SW 1271 (cell line): Measurements from ENCODE around the gene CGA.
"Not testable (repeated sequence)": the region's sequence is repeated elsewhere in the genome, so short reads cannot be mapped to it uniquely, and the experiment has no call there.

Experiments used
- DNase-seq, 2 experiments: peaks; one replicate each; lab custom pipeline; 2025; lab: John Stamatoyannopoulos, UW

CGA gene

DNA sequence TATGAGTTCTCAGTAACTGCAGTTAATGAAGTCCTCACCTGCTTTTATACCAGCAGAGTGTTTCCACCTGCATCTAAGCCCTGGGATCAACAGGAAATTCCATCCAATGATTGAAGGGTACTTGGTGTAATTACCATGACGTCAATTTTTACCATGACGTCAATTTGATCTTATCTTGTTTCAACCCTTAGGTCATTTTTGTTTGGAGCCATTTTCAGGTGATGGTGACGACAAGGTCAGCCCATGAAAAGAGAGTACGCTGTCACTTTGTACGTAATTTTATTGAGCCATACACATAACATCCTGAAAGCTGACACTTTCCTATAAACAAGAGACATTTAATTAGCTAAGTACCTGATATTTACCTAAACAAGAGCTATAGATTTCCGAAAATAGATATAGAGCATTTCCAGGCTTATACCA, at the start of gene CGA:
Gene CGA (minus strand): TSS at position 20 of the 423 bp plus-strand sequence. CDS start 6,906 bp downstream, outside the sequence.
- no peak for DNase-seq

- not testable (repeated sequence) for DNase-seq
These were observed 45.0 kb upstream of the CGA start for GRCh38 chr6:87139927-87140326.

DNA sequence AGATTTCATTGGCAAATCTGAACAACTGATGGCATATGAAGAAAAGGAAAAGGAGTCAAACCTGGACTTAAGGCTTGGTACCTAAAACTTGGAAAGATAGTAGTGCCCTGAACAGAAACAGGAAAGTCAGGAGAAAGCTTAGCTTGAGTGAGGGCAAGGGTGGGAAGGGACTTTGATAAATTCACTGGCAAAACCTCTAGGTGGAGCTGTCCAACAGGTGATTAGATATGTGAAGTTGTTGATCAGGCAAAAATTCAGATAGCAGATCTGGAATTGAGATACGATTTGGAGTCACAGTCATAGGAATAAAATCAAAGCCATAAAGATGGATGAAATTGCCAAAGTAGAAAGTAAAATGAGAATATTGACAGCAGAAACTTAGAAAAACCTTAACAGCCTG, 44.3 kb upstream of the CGA start:
- DNase-seq, result peak in 1 of 2 experiments; percentile 31

DNA sequence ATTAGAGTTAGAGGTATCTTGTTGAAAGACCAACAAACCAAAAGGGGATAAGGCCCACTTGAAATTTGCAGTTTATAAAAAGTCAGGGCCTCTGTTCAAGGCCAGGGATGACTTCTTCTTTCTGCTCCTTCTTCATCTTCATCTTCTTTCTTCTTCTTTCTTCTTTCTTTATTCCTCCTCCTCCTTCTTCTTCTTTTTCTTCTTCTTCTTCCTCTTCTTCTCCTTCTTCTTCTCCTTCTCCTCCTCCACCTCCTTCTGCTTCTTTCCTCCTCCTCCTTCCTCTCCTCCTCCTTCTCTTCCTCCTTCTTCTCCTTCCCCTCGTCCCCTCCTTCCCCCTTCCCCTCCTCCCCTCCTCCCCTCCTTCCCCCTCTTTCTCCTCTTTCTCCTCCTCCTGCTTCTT, 42.1 kb upstream of the CGA start:
- no peak for DNase-seq

GRCh38 chr6:87127737-87128136, 32.8 kb upstream of the CGA start:
- DNase-seq, result no peak

- DNase-seq, result no peak
These were observed 31.6 kb upstream of the CGA start for GRCh38 chr6:87126501-87126900.

DNA sequence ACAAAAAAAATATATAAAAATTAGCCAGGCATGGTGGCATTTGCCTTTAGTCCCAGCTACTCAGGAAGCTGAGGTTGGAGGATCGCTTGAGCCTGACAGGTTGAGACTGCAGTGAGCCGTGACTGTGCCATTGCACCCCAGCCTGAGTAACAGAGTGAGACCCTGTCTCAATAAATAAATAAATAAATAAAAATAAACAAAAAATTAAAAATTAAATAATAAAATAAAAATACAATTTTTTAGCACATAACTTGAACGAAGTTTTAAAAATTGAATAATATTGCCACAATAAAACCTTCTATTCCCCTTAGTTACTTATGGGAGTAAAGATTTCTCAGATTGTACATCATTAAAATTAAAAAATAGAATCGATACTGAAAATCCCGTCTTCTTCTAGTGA, 29.2 kb upstream of the CGA start:
- DNase-seq, result no peak

DNA sequence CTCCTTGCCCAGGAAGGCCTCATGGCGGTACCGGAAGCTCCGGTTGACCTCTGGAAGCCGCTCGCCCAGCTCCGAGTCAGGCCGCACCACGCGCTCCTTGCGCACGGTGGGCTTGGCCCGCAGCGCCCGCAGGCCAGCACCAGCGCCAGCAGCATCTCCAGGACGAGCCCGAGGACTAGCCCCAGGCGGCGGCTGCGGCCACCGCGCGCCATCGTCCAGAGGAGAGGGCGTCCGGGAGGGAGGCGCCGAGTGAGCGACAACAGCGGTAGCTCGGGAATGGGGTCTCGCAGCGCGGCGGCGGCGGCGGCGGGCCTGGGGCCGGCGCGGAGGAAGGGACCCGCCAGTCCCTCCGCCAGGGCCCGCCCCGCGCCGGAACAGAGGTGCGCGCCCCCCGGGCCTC, 27.6 kb upstream of the CGA start:
- DNase-seq, result no peak

- no peak for DNase-seq
These were observed 23.1 kb upstream of the CGA start for GRCh38 chr6:87118054-87118453.

DNA sequence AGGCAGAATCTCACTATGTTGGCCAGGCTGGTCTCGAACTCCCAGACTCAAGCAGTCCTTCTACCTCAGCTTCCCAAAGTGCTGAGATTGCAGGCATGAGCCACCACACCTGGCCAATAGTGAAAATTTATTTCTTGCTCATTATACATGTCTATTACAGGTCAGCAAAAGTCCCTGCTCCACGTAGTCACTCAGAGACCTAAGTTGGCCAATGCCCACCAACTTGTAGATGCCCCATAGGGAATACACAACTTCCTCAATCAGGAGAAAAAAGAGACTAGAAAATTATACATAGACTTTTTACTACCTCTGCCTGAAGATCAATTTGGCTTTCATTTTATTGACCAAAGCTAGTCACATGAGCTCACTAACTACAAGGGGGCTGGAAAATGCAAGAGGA, 22.0 kb upstream of the CGA start:
- no peak for DNase-seq

DNA sequence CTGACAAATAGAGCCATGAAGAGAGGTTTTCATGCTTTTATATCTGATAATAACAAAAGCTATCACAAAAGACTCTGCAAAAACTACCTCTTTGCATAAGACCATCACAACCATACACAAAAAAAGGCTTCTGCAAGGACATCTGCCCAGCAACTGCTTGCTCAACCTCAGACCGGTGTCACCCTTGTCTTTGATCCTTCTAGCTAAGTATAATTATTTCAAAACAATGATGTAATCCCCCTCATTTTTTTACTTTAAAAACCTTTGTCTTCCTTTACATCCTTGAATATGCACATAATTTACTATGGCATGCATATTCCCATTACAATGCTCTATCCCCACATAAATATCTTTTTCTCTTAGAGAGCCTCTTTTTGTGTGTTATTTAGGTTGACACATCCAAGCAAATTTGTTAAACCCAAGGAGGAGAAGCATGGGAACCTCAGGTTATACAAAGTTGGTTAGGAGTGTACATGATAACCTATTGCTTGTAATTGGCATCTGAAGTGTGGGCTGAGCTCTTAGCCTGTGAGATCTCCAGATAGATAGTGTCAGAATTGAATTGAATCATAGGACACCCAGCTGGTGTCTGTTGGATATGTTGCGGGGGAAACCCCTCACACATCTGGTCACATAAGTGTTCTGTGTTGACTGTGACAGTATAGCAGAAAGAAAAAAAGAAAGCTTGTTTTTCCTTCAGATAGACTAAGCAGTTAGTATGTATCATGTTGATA, 20.7 kb upstream of the CGA start:
- no peak for DNase-seq

- no peak for DNase-seq
These were observed 15.7 kb upstream of the CGA start for GRCh38 chr6:87110636-87111035.

DNA sequence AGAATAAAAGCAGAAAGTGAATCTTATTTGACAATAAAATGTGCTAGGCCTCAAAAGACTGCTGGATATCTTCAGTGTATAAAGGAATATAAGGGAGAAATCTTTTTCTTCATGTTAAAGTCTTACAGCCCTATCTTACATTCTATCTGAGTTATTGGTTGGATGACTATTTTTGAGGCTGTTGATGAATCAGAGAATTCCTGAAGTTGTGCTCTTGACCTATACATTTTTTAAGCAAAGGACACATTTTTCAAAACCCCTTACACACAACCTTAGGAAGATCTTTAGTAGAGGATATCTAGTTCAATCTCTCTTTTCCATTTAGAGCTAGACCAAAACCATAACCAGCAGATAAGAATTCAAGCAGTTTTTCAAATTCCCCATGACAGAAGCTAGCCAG, 10.9 kb upstream of the CGA start:
- DNase-seq, result no peak

- no peak for DNase-seq
These were observed 9.8 kb upstream of the CGA start for GRCh38 chr6:87104667-87105066.

- DNase-seq, result no peak
These were observed 9.2 kb upstream of the CGA start for GRCh38 chr6:87103977-87104601.

- no peak for DNase-seq
These were observed 7.3 kb upstream of the CGA start for GRCh38 chr6:87102151-87102621.

GRCh38 chr6:87101067-87101466, 6.2 kb upstream of the CGA start:
- no peak for DNase-seq

DNA sequence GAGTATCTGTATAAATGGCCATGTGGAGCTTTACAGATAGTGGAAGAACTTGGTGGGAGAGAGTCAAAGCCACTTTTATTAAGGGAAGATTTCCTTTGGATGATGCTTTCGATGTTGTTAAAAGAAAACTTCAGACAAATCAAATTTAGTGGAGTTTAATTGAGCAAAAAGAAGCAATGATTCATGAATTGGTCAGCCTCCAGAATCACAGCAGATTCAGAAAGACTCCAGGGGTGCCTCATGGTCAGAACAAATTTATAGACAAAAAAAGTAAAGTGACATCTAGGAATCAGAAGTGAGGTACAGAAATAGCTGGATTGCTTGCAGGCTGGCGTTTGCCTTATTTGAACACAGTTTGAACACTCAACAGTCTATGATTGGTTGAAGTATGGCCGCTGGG, 5.3 kb upstream of the CGA start:
- no peak for DNase-seq

DNA sequence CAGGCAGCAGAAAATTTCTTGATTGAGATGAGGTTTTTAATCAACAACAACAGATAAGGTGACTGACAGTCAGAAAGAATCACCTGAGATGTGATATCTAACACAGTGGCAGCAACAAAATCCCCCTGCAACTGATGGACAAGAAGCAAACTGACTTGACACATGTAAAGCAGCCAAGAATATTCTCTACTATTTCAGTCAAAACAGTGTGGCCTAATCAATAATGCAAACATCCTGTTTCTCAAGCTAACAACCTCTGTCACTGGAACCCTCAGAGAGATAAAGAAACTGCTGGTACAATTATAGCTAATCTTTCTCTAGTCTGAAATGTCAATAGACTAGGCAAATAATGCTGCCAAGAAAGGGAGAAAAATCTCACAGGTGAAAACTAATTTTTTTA, 4.6 kb upstream of the CGA start:
- no peak for DNase-seq

- DNase-seq, result no peak
These were observed 330 bp downstream of the CGA start for GRCh38 chr6:87094576-87094975.

DNA sequence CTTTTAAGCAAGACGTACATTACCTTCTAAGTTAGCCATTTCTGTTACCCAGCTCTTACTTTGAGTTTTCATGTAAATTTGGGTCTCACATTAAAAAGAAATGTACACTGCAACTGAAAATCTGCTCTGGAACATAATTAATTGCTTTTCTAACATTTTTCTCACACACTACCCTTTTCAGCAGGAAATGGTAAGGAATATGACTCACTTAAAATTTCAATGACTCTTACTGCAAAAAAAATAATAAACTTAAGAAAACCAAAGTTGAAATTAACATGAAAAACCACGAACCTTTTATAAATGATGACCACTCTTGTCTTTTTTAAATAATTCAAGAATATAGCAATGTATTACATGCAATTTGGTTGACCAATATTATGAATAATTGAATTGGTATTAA, 1.3 kb downstream of the CGA start:
- DNase-seq, result no peak

- DNase-seq, result no peak
These were observed 1.7 kb downstream of the CGA start for GRCh38 chr6:87093199-87093598.

DNA sequence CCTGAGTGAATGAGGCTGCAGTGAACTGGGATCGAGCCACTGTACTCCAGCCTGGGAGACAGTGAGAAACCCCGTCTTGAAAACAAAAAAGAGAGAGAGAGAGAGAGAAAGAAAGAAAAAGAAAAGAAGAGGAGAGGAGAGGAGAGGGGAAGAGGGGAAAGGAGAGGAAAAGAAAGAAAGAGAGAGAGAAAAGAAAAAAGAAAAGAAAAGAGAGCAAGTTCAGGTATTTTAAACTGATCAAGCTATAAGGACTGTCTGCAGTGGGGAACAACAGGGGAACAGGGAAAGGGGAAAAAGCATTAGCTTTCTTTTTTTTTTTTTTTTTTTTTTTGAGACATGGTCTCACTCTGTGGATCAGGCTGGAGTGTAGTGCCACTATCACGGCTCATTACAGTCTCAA, 2.5 kb downstream of the CGA start:
- no peak for DNase-seq

- DNase-seq, result no peak
These were observed 5.8 kb downstream of the CGA start for GRCh38 chr6:87089135-87089534.
